Measurements from ENCODE around the gene SPIRE1. TPM values are rescaled to one million over a fixed set of nuclear protein-coding genes. Genes with fewer than 3 reads are reported as not detected.

SPIRE1 gene
- total RNA-seq, 4 donors from 2014 or later, result 1.9 to 25.3 (median 13.4) TPM

DNA sequence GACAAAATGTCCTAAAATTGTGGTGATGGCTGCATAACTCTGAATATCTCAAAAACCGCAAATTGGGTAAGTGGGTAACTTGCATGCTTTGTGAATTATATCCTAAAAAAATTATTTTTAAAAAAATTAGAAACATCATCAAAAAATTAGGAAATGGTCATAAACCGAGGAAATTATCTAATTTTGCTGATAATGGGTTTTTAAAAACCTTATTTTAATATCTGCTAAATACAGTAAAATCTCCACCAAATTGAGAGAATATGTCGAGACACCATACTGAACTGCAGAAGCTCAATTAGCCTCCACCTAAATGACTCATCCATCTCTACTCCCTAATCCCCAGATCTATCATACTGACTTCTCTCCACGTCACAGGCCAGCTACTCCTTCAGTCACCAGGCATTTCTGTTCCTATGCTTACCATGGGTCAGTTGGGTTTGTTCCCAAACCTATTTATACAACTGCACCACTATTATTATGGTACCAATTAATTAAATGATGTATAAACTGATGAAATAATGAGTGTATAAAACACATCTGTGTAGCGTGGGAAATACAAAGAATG is 36.1 kb downstream of the SPIRE1 start:
- WGBS, 2 donors, result 63 to 65% methylated on average over 5 of the region's 5 CpGs
- Histone ChIP-seq H3K27me3 (no peaks in the 10 kb centered on the region), H3K9me3 (no peaks in the 10 kb centered on the region), H3K4me1 (no peaks in the 10 kb centered on the region), H3K27ac (no peak overlapping the region), H3K4me3 (no peak overlapping the region), H3K36me3 (no peaks in the 10 kb centered on the region)
- intact Hi-C loops (cut with DNase I), result no loop called here
- TF ChIP-seq, protein P1, sequence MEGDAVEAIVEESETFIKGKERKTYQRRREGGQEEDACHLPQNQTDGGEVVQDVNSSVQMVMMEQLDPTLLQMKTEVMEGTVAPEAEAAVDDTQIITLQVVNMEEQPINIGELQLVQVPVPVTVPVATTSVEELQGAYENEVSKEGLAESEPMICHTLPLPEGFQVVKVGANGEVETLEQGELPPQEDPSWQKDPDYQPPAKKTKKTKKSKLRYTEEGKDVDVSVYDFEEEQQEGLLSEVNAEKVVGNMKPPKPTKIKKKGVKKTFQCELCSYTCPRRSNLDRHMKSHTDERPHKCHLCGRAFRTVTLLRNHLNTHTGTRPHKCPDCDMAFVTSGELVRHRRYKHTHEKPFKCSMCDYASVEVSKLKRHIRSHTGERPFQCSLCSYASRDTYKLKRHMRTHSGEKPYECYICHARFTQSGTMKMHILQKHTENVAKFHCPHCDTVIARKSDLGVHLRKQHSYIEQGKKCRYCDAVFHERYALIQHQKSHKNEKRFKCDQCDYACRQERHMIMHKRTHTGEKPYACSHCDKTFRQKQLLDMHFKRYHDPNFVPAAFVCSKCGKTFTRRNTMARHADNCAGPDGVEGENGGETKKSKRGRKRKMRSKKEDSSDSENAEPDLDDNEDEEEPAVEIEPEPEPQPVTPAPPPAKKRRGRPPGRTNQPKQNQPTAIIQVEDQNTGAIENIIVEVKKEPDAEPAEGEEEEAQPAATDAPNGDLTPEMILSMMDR (IDR thresholded peaks at IDR 0.05), result no peak
- no peak for TF ChIP-seq POLR2A (IDR thresholded peaks at IDR 0.05)
- no peak for DNase-seq

DNA sequence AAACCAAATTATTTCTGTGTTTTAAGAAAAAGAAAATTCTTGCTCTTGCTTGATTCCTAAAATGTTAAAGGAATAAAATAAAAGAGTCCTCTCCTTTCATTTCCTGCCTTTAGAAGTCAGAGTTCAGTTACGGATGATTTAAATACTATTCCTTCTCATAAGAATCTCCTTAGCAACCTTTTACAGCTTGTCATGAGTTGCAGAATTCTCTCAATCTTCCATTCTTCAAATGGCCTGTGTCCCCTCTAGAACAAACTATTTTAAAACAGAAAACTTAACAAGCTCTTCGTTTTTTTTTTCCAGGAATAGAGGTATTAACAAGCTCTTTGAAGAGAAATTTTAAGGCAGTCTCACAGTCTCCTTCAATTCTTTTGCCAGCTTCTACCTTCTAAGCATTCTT is 42.2 kb downstream of the SPIRE1 start:
- WGBS, 2 donors, result 47 to 51% methylated on average over 2 of the region's 2 CpGs
- intact Hi-C loops (cut with DNase I), result no loop called here

DNA sequence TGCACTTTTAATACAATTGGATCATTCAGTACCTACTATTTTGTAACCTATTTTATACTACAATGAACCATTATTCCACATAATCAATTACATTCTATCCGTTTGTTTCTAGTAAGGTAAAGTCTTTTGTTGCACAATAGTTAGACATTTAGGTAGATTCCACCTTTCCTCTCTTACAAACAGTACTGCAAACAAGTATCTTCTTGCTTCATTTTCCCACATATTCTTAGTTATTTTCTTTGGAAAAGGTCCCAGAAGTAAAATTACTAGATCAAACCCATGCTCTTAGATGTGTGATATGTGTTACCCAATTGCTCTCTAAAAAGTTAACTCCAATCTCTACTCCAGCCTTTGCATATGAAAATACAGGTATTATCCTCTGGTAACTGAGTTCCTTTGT is 49.6 kb downstream of the SPIRE1 start:
- 34 to 62% methylated on average over 1 of the region's 1 CpG for WGBS, 2 donors
- H3K27ac ChIP-seq, result peak overlapping the region in 2 of 4 donors; percentile 74 to 81
- no peaks in the 10 kb centered on the region for H3K9me3 ChIP-seq
- no peak overlapping the region for H3K4me3 ChIP-seq
- H3K27me3 ChIP-seq, result no peaks in the 10 kb centered on the region
- TF ChIP-seq, protein P1 (IDR thresholded peaks at IDR 0.05), result no peak
- TF ChIP-seq POLR2A (IDR thresholded peaks at IDR 0.05), result no peak
- no peaks in the 10 kb centered on the region for H3K36me3 ChIP-seq
- no peak for DNase-seq
- H3K4me1 ChIP-seq, result peaks cover 5 to 29% (median 10%) of the 10 kb centered on the region in 3 donors
- intact Hi-C loops (cut with DNase I), result no loop called here

More for the DNA sequence above, 42.2 kb downstream of the SPIRE1 start:
- TF ChIP-seq POLR2A (IDR thresholded peaks at IDR 0.05), result no peak
- TF ChIP-seq, protein P1 (IDR thresholded peaks at IDR 0.05), result no peak
- H3K27ac ChIP-seq, result no peak overlapping the region
- no peaks in the 10 kb centered on the region for H3K27me3 ChIP-seq
- no peak overlapping the region for H3K4me3 ChIP-seq
- DNase-seq, result no peak
- no peaks in the 10 kb centered on the region for H3K4me1 ChIP-seq
- no peaks in the 10 kb centered on the region for H3K36me3 ChIP-seq
- H3K9me3 ChIP-seq, result no peaks in the 10 kb centered on the region

DNA sequence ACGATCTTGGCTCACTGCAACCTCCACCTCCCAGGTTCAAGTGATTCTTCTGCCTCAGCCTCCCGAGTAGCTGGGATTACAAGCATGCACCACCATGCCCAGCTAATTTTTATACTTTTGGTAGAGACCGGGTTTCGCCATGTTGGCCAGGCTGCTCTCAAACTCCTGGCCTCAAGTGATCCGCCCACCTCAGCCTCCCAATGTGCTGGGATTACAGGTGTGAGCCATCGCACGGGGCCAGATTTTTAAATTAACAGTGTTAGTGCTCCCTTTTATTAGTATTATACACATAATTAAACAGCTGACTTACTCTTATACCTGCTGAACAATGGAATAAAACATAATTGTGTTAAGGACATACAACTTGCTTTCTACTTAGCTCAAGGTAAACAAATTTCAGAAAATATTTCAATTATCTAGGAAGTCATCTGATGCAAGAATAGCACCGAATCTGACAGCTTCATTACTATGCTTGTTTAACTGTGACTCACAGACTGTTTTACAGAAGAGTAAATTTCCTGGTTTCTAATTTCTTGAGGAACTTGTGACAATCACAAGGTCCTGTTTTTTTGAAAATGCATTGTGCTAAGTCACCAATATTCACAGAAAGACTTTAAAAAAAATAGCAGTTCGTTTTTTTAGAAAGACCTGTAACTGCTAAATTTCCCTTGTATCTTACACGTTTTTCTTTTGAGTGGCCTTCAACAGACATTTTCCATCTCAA is 51.2 kb downstream of the SPIRE1 start:
- intact Hi-C loops (cut with DNase I), result no loop called here
- H3K9me3 ChIP-seq, result no peaks in the 10 kb centered on the region
- no peak for DNase-seq
- 53% methylated on average over 10 of the region's 10 CpGs for WGBS, 2 donors
- no peak overlapping the region for H3K4me3 ChIP-seq
- H3K36me3 ChIP-seq, result no peaks in the 10 kb centered on the region
- no peaks in the 10 kb centered on the region for H3K27me3 ChIP-seq
- H3K27ac ChIP-seq, result peak overlapping the region; percentile 74 to 81 (median 78)
- peaks cover 5 to 29% (median 10%) of the 10 kb centered on the region in 3 donors for H3K4me1 ChIP-seq
- TF ChIP-seq POLR2A (IDR thresholded peaks at IDR 0.05), result no peak
- TF ChIP-seq, protein P1 (IDR thresholded peaks at IDR 0.05), result no peak

DNA sequence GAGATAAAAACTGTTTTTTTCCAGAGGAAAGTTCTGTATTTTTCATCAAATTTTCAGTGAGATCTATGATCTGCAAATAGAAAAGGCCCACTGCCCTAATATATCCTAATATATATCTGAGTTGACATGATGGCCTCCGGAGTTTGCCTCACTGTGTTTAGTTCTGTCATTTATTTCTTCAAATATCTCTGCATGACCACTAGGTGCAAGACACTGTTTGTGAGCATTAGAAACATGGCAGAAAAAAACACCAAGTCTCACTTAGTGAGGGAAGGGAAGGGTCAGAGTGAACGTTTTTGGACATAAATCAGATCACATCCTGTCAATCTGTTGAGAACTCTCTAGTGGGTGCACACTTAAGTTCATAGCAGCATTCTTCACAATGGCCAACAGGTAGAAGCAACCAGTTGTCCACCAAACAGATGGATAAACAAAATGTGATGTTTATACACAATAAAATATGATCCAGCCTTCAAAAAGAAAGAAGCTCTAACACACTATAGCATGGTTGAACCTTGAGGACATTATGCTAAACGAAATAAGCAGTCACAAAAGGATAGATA is 53.4 kb downstream of the SPIRE1 start:
- Histone ChIP-seq H3K4me3 (no peak overlapping the region), H3K27me3 (no peaks in the 10 kb centered on the region), H3K9me3 (no peaks in the 10 kb centered on the region), H3K36me3 (no peaks in the 10 kb centered on the region), H3K27ac (no peak overlapping the region), H3K4me1 (peaks cover 5 to 29% (median 10%) of the 10 kb centered on the region in 3 donors)
- no peak for DNase-seq
- no peak for TF ChIP-seq POLR2A (IDR thresholded peaks at IDR 0.05)
- TF ChIP-seq, protein P1 (IDR thresholded peaks at IDR 0.05), result no peak
- 59 to 63% methylated on average over 3 of the region's 3 CpGs for WGBS, 2 donors
- intact Hi-C loops (cut with DNase I), result no loop called here

All from esophagus squamous epithelium (tissue), 5 donors.